Fibroblast of the aortic adventitia (primary cell): ENCODE measurements around the gene KRTAP10-10. TPM values are rescaled to one million over a fixed set of nuclear protein-coding genes. Genes with fewer than 3 reads are reported as not detected.
"Not testable (repeated sequence)": the region's sequence is repeated elsewhere in the genome, so short reads cannot be mapped to it uniquely, and the experiment has no call there.

Source experiments
- DNase-seq: peaks from one replicate; pipeline ENCODE4 v3.0.0-alpha.2; 2010; ENCODE audit warnings: low read depth
- H3K4me3 ChIP-seq: 2 replicates; pipeline ENCODE4 v1.5.1; 2011; ENCODE audit warnings: low read depth, mild to moderate bottlenecking, control low read depth, low read length, moderate library complexity
- CTCF ChIP-seq: IDR thresholded peaks from 2 replicates; pipeline ENCODE4 v1.5.1; 2011; ENCODE audit warnings: mild to moderate bottlenecking, low read length, control low read depth, inconsistent platforms; ENCODE audit not compliant: insufficient read depth
- total RNA-seq: library from RNA; depleted of rRNA; stranded (reverse); fragments of >200 nt; gene quantifications from 2 replicates; pipeline ENCODE4 v1.2.3, GENCODE V29; 2012; ENCODE audit warnings: low replicate concordance

KRTAP10-10 gene
- total RNA-seq, 1 donor = not detected

GRCh38 chr21:44599264-44600029, 37.7 kb upstream of the KRTAP10-10 start:
- TF ChIP-seq CTCF = no peak
- H3K4me3 ChIP-seq = no peak overlapping the region
- DNase-seq = no peak

- not testable (repeated sequence) for H3K4me3 ChIP-seq, DNase-seq
Observed at GRCh38 chr21:44600118-44600978, 36.8 kb upstream of the KRTAP10-10 start, which contains the start of gene KRTAP10-7. KRTAP10-7 (plus strand) TSS chr21:44600597; CDS start chr21:44600622, 25 bp downstream.

- not testable (repeated sequence) for H3K4me3 ChIP-seq, DNase-seq
Observed at GRCh38 chr21:44601091-44601490, 36.1 kb upstream of the KRTAP10-10 start.

GRCh38 chr21:44601596-44602462, 35.3 kb upstream of the KRTAP10-10 start:
- no peak for DNase-seq
- H3K4me3 ChIP-seq = no peak overlapping the region
- no peak for TF ChIP-seq CTCF

- H3K4me3 ChIP-seq = no peak overlapping the region
- no peak for TF ChIP-seq CTCF
- DNase-seq = no peak
Observed at GRCh38 chr21:44602463-44602850, 34.7 kb upstream of the KRTAP10-10 start.

- TF ChIP-seq CTCF = no peak
- DNase-seq = no peak
- H3K4me3 ChIP-seq = no peak overlapping the region
Observed at GRCh38 chr21:44603109-44603875, 33.9 kb upstream of the KRTAP10-10 start.

GRCh38 chr21:44603911-44604310, 33.2 kb upstream of the KRTAP10-10 start:
- no peak for TF ChIP-seq CTCF
- no peak for DNase-seq
- no peak overlapping the region for H3K4me3 ChIP-seq
